MM.1S (cell line): ENCODE results near the gene NAA25.
"Not testable (repeated sequence)": the region's sequence is repeated elsewhere in the genome, so short reads cannot be mapped to it uniquely, and the experiment has no call there.

Experiments used
- DNase-seq: peaks from one replicate; pipeline ENCODE4 v3.0.0-alpha.2; 2015
- H2AFZ ChIP-seq: fragments of 300-600 bp; sonication (generic); 2 replicates; pipeline ENCODE4 v1.6.0; 2016; ENCODE audit warnings: antibody characterized with exemption, low read length
- H3F3A ChIP-seq: fragments of 300-600 bp; sonication (generic); 2 replicates; pipeline ENCODE4 v1.6.1; 2016; ENCODE audit warnings: mild to moderate bottlenecking, antibody characterized with exemption, low read length, moderate library complexity, mixed read lengths; ENCODE audit not compliant: insufficient read depth
- H3K27ac ChIP-seq: fragments of 300-600 bp; sonication (generic); 2 replicates; pipeline ENCODE4 v1.5.1; 2016; ENCODE audit warnings: mild to moderate bottlenecking, low read length
- H3K27me3 ChIP-seq: fragments of 300-600 bp; sonication (generic); replicated peaks from 2 replicates; pipeline ENCODE4 v1.6.0; 2016; ENCODE audit warnings: low read length; ENCODE audit not compliant: insufficient read depth
- H3K36me3 ChIP-seq: fragments of 300-600 bp; sonication (generic); replicated peaks from 2 replicates; pipeline ENCODE4 v1.6.1; 2016; ENCODE audit warnings: mild to moderate bottlenecking, low read length, mixed read lengths; ENCODE audit not compliant: insufficient read depth
- H3K4me1 ChIP-seq: fragments of 300-600 bp; sonication (generic); 2 replicates; pipeline ENCODE4 v1.6.1; 2016; ENCODE audit warnings: low read length, mixed read lengths
- H3K4me2 ChIP-seq: fragments of 300-600 bp; sonication (generic); 2 replicates; pipeline ENCODE4 v1.6.0; 2016; ENCODE audit warnings: low read depth, low read length
- H3K4me3 ChIP-seq: fragments of 300-600 bp; sonication (generic); 2 replicates; pipeline ENCODE4 v1.5.1; 2016; ENCODE audit warnings: low read length, mixed read lengths
- H3K79me2 ChIP-seq: fragments of 300-600 bp; sonication (generic); 2 replicates; pipeline ENCODE4 v1.6.1; 2016; ENCODE audit warnings: mixed run types, low read length, mixed read lengths
- H3K9ac ChIP-seq: fragments of 300-600 bp; sonication (generic); 2 replicates; pipeline ENCODE4 v1.6.1; 2016; ENCODE audit warnings: low read length, mixed read lengths
- H3K9me2 ChIP-seq: fragments of 300-600 bp; sonication (generic); replicated peaks from 2 replicates; pipeline ENCODE4 v1.6.1; 2016; ENCODE audit warnings: mild to moderate bottlenecking, low read length, mixed read lengths; ENCODE audit not compliant: insufficient read depth
- H3K9me3 ChIP-seq: fragments of 300-600 bp; sonication (generic); replicated peaks from 2 replicates; pipeline ENCODE4 v1.6.1; 2016; ENCODE audit warnings: mild to moderate bottlenecking, low read length, mixed read lengths; ENCODE audit not compliant: insufficient read depth
- H4K20me1 ChIP-seq: fragments of 300-600 bp; sonication (generic); 2 replicates; pipeline ENCODE4 v1.6.1; 2016; ENCODE audit warnings: mild to moderate bottlenecking, low read length, moderate library complexity, mixed read lengths; ENCODE audit not compliant: insufficient read depth
- EZH2 ChIP-seq: fragments of 300-600 bp; sonication (generic); optimal IDR thresholded peaks from 2 replicates; pipeline ENCODE3; 2017; ENCODE audit warnings: low read depth, mild to moderate bottlenecking, antibody characterized with exemption, low read length, mixed read lengths
- EZH2phosphoT487 ChIP-seq: fragments of 300-600 bp; sonication (generic); IDR thresholded peaks from 2 replicates; pipeline ENCODE4 v1.6.1; 2018; ENCODE audit warnings: antibody characterized with exemption, low read length
- TF ChIP-seq, protein P1 (sequence below): fragments of 300-600 bp; sonication (generic); IDR thresholded peaks from 2 replicates; pipeline ENCODE4 v1.5.1; 2016; ENCODE audit warnings: antibody characterized with exemption, low read length, mixed read lengths

The NAA25 gene

DNA sequence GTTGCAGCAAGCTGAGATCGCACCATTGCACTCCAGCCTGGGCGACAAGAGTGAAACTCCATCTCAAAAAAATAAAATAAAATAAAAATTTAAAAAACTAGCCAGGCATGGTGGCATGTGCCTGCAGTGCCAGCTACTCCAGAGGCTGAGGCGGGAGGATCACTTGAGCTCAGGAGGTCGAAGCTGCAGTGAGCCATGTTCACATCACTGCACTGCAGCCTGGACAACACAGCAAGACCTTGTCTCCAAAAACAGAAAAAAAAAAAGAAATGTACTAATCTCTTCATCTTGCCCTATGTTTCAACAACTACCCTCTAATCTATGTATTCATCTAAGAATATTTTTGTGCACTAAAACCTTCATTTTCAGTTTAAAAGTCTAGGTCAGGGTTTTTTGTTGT is 6.5 kb downstream of the NAA25 start:
- Histone ChIP-seq H3K9me2 (no peaks in the 10 kb centered on the region), H3K27ac (no peak overlapping the region), H3K36me3 (no peaks in the 10 kb centered on the region), H3K4me3 (no peak overlapping the region), H3K9me3 (no peaks in the 10 kb centered on the region), H3K4me2 (no peak overlapping the region), H3K79me2 (peaks cover 73% of the 10 kb centered on the region), H3F3A (no peaks in the 10 kb centered on the region), H3K9ac (no peak overlapping the region), H2AFZ (no peak overlapping the region), H3K4me1 (no peaks in the 10 kb centered on the region), H3K27me3 (no peaks in the 10 kb centered on the region), H4K20me1 (0 out of 2 replicates have a peak, but pooled peaks cover 6% of the 10 kb centered on the region)
- TF ChIP-seq, protein P1, sequence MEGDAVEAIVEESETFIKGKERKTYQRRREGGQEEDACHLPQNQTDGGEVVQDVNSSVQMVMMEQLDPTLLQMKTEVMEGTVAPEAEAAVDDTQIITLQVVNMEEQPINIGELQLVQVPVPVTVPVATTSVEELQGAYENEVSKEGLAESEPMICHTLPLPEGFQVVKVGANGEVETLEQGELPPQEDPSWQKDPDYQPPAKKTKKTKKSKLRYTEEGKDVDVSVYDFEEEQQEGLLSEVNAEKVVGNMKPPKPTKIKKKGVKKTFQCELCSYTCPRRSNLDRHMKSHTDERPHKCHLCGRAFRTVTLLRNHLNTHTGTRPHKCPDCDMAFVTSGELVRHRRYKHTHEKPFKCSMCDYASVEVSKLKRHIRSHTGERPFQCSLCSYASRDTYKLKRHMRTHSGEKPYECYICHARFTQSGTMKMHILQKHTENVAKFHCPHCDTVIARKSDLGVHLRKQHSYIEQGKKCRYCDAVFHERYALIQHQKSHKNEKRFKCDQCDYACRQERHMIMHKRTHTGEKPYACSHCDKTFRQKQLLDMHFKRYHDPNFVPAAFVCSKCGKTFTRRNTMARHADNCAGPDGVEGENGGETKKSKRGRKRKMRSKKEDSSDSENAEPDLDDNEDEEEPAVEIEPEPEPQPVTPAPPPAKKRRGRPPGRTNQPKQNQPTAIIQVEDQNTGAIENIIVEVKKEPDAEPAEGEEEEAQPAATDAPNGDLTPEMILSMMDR: no peak
- TF ChIP-seq EZH2phosphoT487 (no peak), EZH2 (no peak)
- DNase-seq: no peak

DNA sequence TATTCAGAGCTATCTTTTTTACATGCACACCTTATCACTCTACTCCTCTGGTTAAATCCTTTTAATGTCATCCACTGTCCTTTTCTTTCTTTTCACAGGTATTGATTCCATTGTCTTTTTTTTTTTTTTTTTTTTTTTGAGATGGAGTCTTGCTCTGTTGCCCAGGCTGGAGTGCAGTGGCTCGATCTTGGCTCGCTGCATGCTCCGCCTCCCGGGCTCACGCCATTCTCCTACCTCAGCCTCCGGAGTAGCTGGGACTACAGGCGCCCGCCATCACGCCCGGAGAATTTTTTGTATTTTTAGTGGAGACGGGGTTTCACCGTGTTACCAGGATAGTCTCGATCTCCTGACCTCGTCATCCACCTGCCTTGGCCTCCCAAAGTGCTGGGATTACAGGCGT is 8.1 kb downstream of the NAA25 start:
- not testable (repeated sequence) for H4K20me1 ChIP-seq, H3K9ac ChIP-seq

DNA sequence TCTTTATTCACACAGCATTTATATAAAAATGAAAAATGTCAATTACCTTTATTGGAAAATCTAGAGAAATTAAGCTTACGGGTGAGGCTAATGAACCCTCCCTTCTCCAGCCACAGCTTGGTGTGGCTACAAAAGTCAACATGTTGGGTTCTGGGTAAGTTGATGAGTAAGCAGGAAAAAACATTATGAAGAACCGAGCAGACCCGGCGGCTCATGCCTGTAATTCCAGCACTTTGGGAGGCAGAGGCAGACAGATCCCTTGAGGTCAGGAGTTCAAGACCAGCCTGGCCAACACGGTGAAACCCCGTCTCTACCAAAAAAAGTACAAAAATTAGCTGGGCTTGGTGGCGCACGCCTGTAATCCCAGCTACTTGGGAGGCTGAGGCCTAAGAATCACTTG is 10.9 kb downstream of the NAA25 start:
- H3K9me2 ChIP-seq: no peaks in the 10 kb centered on the region
- H3K9ac ChIP-seq: no peak overlapping the region
- H3K79me2 ChIP-seq: peaks cover 58% of the 10 kb centered on the region
- no peak overlapping the region for H3K27ac ChIP-seq
- H3K4me1 ChIP-seq: no peaks in the 10 kb centered on the region
- no peaks in the 10 kb centered on the region for H4K20me1 ChIP-seq
- DNase-seq: no peak
- no peak overlapping the region for H3K4me3 ChIP-seq
- no peak for TF ChIP-seq EZH2phosphoT487
- TF ChIP-seq EZH2: no peak
- TF ChIP-seq, protein P1: no peak
- no peak overlapping the region for H3K4me2 ChIP-seq
- no peaks in the 10 kb centered on the region for H3F3A ChIP-seq
- H2AFZ ChIP-seq: no peak overlapping the region
- H3K36me3 ChIP-seq: no peaks in the 10 kb centered on the region
- H3K27me3 ChIP-seq: no peaks in the 10 kb centered on the region
- no peaks in the 10 kb centered on the region for H3K9me3 ChIP-seq

More for the DNA sequence above, 8.1 kb downstream of the NAA25 start:
- H2AFZ ChIP-seq, H3K4me2 ChIP-seq, H3K27ac ChIP-seq, H3K27me3 ChIP-seq, H3K4me1 ChIP-seq, DNase-seq, H3K9me2 ChIP-seq, H3K36me3 ChIP-seq, H3F3A ChIP-seq, H3K9me3 ChIP-seq, H3K4me3 ChIP-seq: not testable (repeated sequence)
- H3K79me2 ChIP-seq: peaks cover 73% of the 10 kb centered on the region

DNA sequence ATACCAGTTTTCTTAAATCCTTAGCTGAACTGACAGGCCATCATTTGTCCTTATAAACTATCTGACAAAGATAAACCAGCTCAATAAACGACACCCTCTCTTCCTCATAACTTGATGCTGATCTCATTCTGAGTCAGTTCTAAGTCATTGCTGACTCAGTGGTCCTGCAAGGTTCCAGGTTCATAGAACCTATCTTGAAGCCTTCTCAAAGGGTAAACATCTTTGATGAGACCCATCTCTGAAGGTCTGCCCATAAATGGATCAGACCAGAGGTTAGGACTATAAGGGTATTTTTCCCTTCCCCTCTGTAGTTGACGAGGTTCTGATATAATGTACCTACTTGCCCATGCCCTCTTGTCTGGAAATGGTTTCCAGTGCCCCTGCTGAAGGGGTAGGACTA is 11.9 kb downstream of the NAA25 start:
- Histone ChIP-seq H3K9ac (no peak overlapping the region), H3K4me3 (no peak overlapping the region), H3K9me3 (no peaks in the 10 kb centered on the region), H3K4me2 (no peak overlapping the region), H4K20me1 (no peaks in the 10 kb centered on the region), H3K79me2 (peaks cover 50% of the 10 kb centered on the region), H3K27ac (no peak overlapping the region), H3K4me1 (no peaks in the 10 kb centered on the region), H3K27me3 (no peaks in the 10 kb centered on the region), H3K9me2 (no peaks in the 10 kb centered on the region), H3K36me3 (no peaks in the 10 kb centered on the region), H3F3A (no peaks in the 10 kb centered on the region), H2AFZ (no peak overlapping the region)
- no peak for TF ChIP-seq EZH2
- no peak for DNase-seq
